GM12864 (cell line): ENCODE measurements around the gene PIH1D1.

Experiments used
- DNase-seq: peaks from one replicate; pipeline ENCODE4 v3.0.0-alpha.2; 2011; ENCODE audit warnings: low read depth
- H3K4me3 ChIP-seq: 2 replicates; pipeline ENCODE4 v1.5.1; 2011; ENCODE audit warnings: mild to moderate bottlenecking, low read depth, low read length, control low read depth
- TF ChIP-seq, protein P1 (sequence below): IDR thresholded peaks from 2 replicates; pipeline ENCODE4 v1.5.1; 2011; ENCODE audit warnings: low read depth, mild to moderate bottlenecking, moderate library complexity, low read length, control low read depth, inconsistent platforms; ENCODE audit errors: missing control alignments

PIH1D1 gene

GRCh38 chr19:49440439-49441209 lies 11.0 kb downstream of the PIH1D1 start:
- no peak overlapping the region for H3K4me3 ChIP-seq
- TF ChIP-seq, protein P1, sequence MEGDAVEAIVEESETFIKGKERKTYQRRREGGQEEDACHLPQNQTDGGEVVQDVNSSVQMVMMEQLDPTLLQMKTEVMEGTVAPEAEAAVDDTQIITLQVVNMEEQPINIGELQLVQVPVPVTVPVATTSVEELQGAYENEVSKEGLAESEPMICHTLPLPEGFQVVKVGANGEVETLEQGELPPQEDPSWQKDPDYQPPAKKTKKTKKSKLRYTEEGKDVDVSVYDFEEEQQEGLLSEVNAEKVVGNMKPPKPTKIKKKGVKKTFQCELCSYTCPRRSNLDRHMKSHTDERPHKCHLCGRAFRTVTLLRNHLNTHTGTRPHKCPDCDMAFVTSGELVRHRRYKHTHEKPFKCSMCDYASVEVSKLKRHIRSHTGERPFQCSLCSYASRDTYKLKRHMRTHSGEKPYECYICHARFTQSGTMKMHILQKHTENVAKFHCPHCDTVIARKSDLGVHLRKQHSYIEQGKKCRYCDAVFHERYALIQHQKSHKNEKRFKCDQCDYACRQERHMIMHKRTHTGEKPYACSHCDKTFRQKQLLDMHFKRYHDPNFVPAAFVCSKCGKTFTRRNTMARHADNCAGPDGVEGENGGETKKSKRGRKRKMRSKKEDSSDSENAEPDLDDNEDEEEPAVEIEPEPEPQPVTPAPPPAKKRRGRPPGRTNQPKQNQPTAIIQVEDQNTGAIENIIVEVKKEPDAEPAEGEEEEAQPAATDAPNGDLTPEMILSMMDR: no peak
- DNase-seq: no peak

DNA sequence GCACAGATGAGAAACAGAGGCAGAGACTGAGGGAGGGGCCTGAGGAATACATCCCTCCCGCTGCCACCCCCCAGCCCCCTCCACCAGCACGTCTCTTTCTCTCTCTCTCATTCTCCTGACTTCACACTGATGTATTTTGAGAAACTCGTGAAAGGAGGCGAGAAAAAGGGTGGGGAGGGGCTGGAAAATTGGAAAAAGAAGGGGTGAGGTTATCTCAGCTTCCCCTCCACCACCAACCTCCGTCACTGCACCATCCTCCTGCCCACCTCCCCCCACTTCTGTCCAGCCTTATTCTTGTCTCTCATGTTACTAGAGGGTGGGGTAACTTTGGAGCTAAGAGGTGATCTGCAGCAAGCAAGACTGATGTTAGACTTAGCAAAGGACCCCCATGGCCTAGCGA lies 11.8 kb downstream of the PIH1D1 start:
- DNase-seq: no peak
- TF ChIP-seq, protein P1: no peak
- H3K4me3 ChIP-seq: no peak overlapping the region

- TF ChIP-seq, protein P1: no peak
- no peak overlapping the region for H3K4me3 ChIP-seq
- no peak for DNase-seq
These were observed 13.4 kb downstream of the PIH1D1 start for GRCh38 chr19:49438261-49438660.

- no peak overlapping the region for H3K4me3 ChIP-seq
- DNase-seq: no peak
- TF ChIP-seq, protein P1: no peak
These were observed 14.4 kb downstream of the PIH1D1 start for GRCh38 chr19:49437231-49437630.

GRCh38 chr19:49436381-49437017 lies 15.1 kb downstream of the PIH1D1 start:
- H3K4me3 ChIP-seq: no peak overlapping the region
- TF ChIP-seq, protein P1: no peak
- DNase-seq: no peak

DNA sequence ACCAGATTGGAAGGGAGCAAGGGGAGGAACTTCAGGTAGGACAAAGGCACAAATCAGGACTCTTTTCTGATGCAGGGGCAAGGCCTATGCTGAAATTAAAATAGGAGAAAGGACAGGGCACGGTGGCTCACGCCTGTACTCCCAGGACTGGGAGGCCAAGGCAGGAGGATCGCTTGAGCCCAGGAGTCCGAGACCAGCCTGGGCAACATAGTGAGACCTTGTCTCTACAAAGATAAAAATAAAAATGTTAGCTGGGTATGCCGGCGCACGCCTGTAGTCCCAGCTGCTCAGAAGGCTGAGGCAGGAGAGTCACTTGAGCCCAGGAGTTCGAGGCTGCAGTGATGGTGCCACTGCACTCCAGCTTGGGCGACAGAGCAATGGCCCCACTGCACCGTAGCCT lies 15.9 kb downstream of the PIH1D1 start:
- H3K4me3 ChIP-seq: no peak overlapping the region
- TF ChIP-seq, protein P1: no peak
- no peak for DNase-seq
